ENCODE results near the gene PLXNA4.

DNA sequence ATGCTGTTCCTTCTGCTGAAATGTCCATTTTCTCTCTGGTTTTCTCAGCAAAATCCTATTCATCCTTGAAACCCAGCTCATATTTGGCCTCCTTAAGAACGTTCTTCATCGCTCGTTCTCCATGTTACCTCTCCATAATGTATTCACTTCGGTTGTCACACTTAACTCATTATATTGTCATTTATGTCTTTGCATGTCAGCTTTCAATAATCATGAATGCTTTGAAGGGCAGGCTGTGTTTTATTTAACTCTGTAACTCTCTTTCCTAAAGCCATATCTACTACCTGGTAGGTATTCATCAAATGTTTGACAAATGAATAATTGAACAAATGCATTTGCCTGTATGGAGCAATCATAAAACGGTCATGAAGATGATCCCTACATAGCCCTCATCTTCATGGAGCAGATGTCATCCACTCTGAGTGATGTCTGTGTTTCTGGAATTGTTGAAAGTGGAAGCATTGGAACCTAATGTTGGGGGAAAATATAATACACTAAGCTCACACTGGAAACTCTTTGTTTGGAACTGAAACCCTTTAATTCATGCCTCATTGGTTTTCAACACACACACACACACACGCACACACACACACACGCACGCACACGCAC is 303.4 kb downstream of the PLXNA4 start:
- TF ChIP-seq POLR2AphosphoS5 (IDR thresholded peaks at IDR 0.05; ENCODE audit: low read depth, low read length) (no peak), CTCF (IDR thresholded peaks at IDR 0.05) (no peak), TCF7L2 (IDR thresholded peaks at IDR 0.05; ENCODE audit: low read depth, low read length) (no peak), SIN3A (IDR thresholded peaks at IDR 0.05; ENCODE audit: borderline replicate concordance, insufficient read depth, low read depth, low read length) (no peak)
- TF ChIP-seq, protein P1, sequence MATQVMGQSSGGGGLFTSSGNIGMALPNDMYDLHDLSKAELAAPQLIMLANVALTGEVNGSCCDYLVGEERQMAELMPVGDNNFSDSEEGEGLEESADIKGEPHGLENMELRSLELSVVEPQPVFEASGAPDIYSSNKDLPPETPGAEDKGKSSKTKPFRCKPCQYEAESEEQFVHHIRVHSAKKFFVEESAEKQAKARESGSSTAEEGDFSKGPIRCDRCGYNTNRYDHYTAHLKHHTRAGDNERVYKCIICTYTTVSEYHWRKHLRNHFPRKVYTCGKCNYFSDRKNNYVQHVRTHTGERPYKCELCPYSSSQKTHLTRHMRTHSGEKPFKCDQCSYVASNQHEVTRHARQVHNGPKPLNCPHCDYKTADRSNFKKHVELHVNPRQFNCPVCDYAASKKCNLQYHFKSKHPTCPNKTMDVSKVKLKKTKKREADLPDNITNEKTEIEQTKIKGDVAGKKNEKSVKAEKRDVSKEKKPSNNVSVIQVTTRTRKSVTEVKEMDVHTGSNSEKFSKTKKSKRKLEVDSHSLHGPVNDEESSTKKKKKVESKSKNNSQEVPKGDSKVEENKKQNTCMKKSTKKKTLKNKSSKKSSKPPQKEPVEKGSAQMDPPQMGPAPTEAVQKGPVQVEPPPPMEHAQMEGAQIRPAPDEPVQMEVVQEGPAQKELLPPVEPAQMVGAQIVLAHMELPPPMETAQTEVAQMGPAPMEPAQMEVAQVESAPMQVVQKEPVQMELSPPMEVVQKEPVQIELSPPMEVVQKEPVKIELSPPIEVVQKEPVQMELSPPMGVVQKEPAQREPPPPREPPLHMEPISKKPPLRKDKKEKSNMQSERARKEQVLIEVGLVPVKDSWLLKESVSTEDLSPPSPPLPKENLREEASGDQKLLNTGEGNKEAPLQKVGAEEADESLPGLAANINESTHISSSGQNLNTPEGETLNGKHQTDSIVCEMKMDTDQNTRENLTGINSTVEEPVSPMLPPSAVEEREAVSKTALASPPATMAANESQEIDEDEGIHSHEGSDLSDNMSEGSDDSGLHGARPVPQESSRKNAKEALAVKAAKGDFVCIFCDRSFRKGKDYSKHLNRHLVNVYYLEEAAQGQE (IDR thresholded peaks at IDR 0.05; ENCODE audit: insufficient read depth in 1 of 2, low read depth in 2 of 2, low read length in 1 of 2): no peak

Data from Panc1 (cell line).